LNCaP clone FGC (cell line): ENCODE data around the gene HTR2A.
A peak's percentile ranks its signal among the peaks of the same experiment; 100 is the strongest.

Source experiments
- DNase-seq: peaks from one replicate; pipeline ENCODE4 v3.0.0-alpha.2; 2011; ENCODE audit warnings: low read depth
- H3K4me3 ChIP-seq: 2 replicates; pipeline ENCODE4 v1.5.1; 2011; ENCODE audit warnings: mild to moderate bottlenecking, low read depth, low read length, control low read depth
- TF ChIP-seq, protein P1 (sequence below): IDR thresholded peaks from 2 replicates; pipeline ENCODE4 v1.5.1; 2012; ENCODE audit warnings: mild to moderate bottlenecking; ENCODE audit not compliant: control insufficient read depth, insufficient read depth; ENCODE audit errors: extremely low read depth

The HTR2A gene

DNA sequence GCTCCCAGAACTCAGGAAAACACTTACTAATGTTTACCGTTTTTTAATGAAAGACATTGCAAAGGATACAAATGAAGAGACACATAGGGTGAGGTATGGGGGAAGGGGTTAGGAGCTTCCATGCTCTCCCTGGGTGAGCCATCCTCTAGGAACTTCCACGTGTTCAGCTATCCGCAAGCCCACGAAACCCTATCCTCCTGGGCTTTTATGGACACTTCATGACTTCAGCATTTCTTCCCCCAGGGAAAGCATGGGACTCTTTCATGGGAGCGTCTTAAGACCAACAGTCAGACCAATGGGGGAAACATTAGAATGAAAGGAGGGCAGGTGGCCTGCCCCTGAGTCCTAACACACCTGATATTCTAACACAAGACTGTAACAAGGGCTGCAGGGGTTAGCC lies 93.3 kb downstream of the HTR2A start:
- DNase-seq: no peak
- TF ChIP-seq, protein P1, sequence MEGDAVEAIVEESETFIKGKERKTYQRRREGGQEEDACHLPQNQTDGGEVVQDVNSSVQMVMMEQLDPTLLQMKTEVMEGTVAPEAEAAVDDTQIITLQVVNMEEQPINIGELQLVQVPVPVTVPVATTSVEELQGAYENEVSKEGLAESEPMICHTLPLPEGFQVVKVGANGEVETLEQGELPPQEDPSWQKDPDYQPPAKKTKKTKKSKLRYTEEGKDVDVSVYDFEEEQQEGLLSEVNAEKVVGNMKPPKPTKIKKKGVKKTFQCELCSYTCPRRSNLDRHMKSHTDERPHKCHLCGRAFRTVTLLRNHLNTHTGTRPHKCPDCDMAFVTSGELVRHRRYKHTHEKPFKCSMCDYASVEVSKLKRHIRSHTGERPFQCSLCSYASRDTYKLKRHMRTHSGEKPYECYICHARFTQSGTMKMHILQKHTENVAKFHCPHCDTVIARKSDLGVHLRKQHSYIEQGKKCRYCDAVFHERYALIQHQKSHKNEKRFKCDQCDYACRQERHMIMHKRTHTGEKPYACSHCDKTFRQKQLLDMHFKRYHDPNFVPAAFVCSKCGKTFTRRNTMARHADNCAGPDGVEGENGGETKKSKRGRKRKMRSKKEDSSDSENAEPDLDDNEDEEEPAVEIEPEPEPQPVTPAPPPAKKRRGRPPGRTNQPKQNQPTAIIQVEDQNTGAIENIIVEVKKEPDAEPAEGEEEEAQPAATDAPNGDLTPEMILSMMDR: no peak
- no peak overlapping the region for H3K4me3 ChIP-seq

GRCh38 chr13:46801858-46802257 lies 95.0 kb downstream of the HTR2A start:
- no peak overlapping the region for H3K4me3 ChIP-seq
- DNase-seq: no peak
- TF ChIP-seq, protein P1: no peak

DNA sequence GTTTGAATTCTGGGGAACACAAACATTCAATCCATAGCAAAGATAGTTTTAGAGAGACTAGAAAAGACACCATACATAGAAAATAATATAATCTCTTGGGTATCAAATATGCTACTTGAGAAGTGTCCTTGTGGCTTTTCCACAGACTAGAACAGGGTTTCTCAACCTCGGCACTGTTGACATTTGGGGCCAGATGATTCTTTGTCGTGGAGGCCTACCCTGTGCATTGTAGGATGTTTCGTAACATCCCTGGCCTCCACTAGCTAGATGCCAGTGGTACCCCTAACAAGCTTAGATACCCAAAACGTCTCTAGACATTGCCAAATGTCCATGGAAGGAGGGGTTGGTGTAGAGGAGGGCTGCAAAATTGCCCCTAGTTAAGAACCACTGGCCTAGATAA lies 97.7 kb downstream of the HTR2A start:
- H3K4me3 ChIP-seq: no peak overlapping the region
- TF ChIP-seq, protein P1: no peak
- no peak for DNase-seq

DNA sequence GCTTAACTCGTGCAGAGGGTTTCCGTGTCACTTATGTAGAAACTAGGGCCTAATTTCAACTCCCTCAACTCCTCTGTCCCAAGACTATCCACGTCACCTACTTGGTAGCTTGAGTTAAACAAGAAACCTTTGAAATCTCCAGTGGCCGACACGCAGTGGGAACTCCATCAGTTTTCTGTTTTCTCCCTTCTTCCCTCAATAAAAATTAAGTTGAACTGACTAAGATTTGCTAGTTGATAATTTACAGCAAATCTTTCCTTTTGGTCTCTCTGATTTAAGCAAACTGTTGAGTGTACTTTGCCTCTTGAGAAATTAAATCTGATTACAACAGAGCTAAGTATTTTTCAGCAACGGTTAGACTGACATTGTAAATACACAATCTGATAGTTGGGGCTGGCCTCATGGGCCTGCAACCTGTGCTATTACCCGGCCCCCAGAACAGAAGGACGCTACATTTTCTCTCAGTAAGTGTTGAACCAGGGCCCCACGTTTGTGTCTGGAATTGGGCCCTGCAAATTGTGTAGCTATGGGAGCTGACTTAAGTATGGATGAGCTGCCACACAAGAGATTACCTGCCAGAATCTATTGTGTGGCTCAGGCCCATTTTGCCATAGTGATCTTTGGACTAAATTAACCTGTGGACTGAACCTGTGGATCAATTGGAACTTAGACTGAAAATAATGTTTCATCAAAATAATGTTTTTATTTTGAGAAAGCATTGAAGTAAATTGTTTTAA lies 99.2 kb downstream of the HTR2A start:
- TF ChIP-seq, protein P1: no peak
- DNase-seq: no peak
- H3K4me3 ChIP-seq: peak overlapping the region; percentile 75

DNA sequence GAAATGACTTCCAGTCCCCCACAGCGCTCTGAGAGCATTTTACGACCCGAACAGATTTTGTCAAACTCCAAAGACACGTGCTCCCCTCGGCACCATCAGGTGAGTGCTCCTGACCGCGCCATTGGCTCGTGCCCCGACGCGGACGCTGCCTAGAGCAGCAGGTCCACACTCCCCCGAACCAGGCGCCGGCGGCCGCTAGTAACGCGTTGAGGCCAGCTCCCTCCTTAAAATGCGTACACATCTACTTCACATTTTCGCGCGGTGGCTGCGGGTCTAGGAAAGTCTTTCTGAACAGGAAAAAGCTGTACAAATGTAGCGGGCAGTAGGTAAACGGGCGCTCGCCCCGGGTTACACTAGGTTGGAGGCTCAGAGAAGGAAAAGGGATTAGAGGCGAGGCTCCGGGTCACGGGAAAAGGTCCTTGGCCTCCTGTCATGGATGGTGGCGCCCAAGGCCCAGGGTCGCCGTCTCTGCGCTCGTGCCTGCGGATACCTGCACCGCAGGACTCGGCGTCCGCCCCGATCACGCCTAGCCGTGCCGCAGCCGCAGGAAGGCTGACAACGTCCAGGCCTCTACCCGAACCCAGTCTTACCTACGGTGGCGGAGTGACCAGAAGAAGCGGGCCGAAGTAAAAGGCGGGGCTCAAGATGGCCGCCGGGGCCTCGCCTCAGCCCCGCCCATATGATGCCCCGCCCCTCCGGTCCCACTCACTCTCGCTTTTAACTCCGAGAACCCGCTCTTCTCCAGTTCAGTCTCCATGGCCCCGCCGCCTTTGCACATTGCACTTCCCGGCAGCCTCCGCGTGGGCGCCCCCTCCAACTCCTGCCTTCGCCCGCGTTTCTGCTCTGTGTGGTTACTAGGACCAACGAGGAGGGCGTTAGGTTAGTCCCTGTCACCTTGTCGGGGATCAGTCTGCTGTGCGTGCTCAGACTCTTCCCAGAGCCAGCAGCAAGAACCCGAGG lies 100.1 kb downstream of the HTR2A start, which contains the start of gene ESD:
ESD (minus strand) TSS at position 647 of the 960 bp plus-strand sequence. CDS start 5,748 bp downstream, outside the sequence.
- peak within 1 kb of the TSS; percentile 75 for H3K4me3 ChIP-seq
- peak; percentile 45 for DNase-seq
- TF ChIP-seq, protein P1: no peak

- peak overlapping the region; percentile 75 for H3K4me3 ChIP-seq
- no peak for DNase-seq
- TF ChIP-seq, protein P1: no peak
Measured at GRCh38 chr13:46796129-46796514, 100.7 kb downstream of the HTR2A start.
